ENCODE results near the gene SLC5A12.
"Not testable (repeated sequence)": the region's sequence is repeated elsewhere in the genome, so short reads cannot be mapped to it uniquely, and the experiment has no call there.

Gene SLC5A12

GRCh38 chr11:26651916-26652315 lies 69.9 kb downstream of the SLC5A12 start:
- H3K36me3 Mint-ChIP-seq (ENCODE audit: low read depth) = no peaks in the 10 kb centered on the region
- H3K4me1 Mint-ChIP-seq (ENCODE audit: low read depth) = no peaks in the 10 kb centered on the region
- no peak overlapping the region for H3K4me3 Mint-ChIP-seq
- no peaks in the 10 kb centered on the region for H3K9me3 Mint-ChIP-seq
- no peak for DNase-seq
- H3K27ac Mint-ChIP-seq = no peak overlapping the region
- H3K27me3 Mint-ChIP-seq = no peaks in the 10 kb centered on the region

DNA sequence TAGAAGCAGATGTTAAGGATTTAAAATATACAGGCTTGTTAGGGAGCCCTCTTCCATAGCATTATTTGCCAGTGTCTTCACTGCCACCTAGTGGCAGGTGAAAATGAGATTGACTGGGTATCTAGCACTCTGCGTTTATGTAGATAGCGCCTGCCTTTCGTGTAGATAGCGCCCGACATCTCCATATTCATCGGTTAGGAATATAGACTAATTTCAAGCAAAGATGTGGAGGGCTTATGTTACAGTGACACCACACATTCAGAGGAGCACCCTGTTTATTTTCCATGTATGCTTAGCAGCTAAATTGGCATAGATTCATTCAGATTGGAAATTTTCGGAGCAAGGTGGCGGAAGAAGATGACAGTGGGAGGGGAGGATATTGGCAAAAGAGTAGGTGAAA lies 72.0 kb downstream of the SLC5A12 start:
- Mint-ChIP-seq H3K27ac (no peak overlapping the region), H3K4me1 (ENCODE audit: low read depth) (no peaks in the 10 kb centered on the region), H3K4me3 (no peak overlapping the region), H3K27me3 (no peaks in the 10 kb centered on the region), H3K9me3 (no peaks in the 10 kb centered on the region), H3K36me3 (ENCODE audit: low read depth) (no peaks in the 10 kb centered on the region)
- no peak for DNase-seq

DNA sequence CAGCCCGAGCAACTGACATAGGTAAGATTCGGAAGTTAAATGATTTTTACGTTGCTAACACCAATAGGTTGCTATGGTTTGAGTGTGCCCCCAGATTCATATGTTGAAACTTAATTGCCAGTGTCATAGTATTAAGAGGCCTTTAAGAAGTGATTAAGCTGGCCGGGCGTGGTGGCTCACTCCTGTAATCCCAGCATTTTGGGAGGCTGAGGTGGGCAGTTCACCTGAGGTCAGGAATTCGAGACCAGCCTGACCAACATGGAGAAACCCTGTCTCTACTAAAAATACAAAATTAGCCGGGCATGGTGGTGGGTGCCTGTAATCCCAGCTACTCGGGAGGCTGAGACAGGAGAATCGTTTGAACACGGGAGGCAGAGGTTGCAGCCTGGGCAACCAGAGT lies 78.5 kb downstream of the SLC5A12 start:
- H3K4me3 Mint-ChIP-seq; H3K36me3 Mint-ChIP-seq (ENCODE audit: low read depth); H3K4me1 Mint-ChIP-seq (ENCODE audit: low read depth); H3K9me3 Mint-ChIP-seq; H3K27ac Mint-ChIP-seq; H3K27me3 Mint-ChIP-seq; DNase-seq: not testable (repeated sequence)

DNA sequence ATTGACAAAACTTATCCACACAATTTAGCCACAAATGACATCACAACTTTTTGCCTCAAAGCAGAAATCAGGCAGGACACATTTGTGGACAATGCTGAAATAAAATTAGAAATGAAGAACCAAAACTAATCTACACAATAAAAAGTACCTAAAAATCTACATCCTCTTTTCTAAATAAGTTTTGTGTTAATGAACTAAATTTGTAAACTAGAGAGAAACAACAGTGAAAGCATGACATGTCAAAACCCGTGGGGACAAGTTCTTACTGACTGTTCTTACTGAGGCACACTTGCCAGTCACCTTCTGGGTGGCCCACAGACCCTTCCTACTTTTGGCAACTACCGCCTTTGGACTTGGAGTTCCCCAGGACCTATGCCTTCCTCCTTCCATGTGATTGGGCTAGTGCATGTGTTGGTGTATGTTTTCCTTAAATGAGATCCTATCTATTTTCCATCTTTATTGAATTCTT lies 89.1 kb downstream of the SLC5A12 start:
- peaks cover 11% of the 10 kb centered on the region for H3K9me3 Mint-ChIP-seq
- H3K27ac Mint-ChIP-seq = no peak overlapping the region
- H3K4me1 Mint-ChIP-seq (ENCODE audit: low read depth) = no peaks in the 10 kb centered on the region
- H3K4me3 Mint-ChIP-seq = no peak overlapping the region
- H3K36me3 Mint-ChIP-seq (ENCODE audit: low read depth) = no peaks in the 10 kb centered on the region
- no peaks in the 10 kb centered on the region for H3K27me3 Mint-ChIP-seq
- DNase-seq = no peak

- H3K4me3 Mint-ChIP-seq = no peak overlapping the region
- no peak for DNase-seq
- H3K27ac Mint-ChIP-seq = no peak overlapping the region
- H3K4me1 Mint-ChIP-seq (ENCODE audit: low read depth) = no peaks in the 10 kb centered on the region
- no peaks in the 10 kb centered on the region for H3K27me3 Mint-ChIP-seq
- no peaks in the 10 kb centered on the region for H3K36me3 Mint-ChIP-seq (ENCODE audit: low read depth)
- peaks cover under 1% of the 10 kb centered on the region for H3K9me3 Mint-ChIP-seq
Observed at GRCh38 chr11:26626346-26626745, 95.5 kb downstream of the SLC5A12 start.

- Mint-ChIP-seq H3K27ac (no peak overlapping the region), H3K27me3 (no peaks in the 10 kb centered on the region), H3K36me3 (ENCODE audit: low read depth) (no peaks in the 10 kb centered on the region), H3K4me3 (no peak overlapping the region), H3K4me1 (ENCODE audit: low read depth) (no peaks in the 10 kb centered on the region), H3K9me3 (no peaks in the 10 kb centered on the region)
- DNase-seq = no peak
Observed at GRCh38 chr11:26623076-26623659, 98.7 kb downstream of the SLC5A12 start.

GRCh38 chr11:26622181-26622580 lies 99.7 kb downstream of the SLC5A12 start:
- Mint-ChIP-seq H3K9me3 (no peaks in the 10 kb centered on the region), H3K27ac (no peak overlapping the region), H3K4me3 (no peak overlapping the region), H3K27me3 (no peaks in the 10 kb centered on the region), H3K4me1 (ENCODE audit: low read depth) (no peaks in the 10 kb centered on the region), H3K36me3 (ENCODE audit: low read depth) (no peaks in the 10 kb centered on the region)
- no peak for DNase-seq

DNA sequence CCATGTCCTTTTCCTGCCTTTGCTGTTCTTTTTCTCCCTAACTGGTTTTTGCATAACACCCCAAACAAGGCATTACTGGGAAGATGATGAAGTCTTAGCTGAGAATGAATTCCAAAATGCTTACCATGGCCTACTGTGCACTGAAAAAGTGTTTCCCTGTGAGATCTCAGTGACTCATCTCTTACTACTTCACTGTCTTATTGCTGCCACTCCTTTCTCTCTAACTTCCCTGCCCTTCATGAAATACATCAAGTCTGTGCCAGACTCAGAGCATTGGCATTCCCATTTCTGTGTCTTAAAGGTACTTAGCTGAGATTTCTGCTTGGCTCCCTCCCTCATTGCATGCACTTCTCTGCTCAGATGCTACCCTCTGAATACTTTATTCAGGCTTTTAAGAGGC lies 100.7 kb downstream of the SLC5A12 start:
- Mint-ChIP-seq H3K27ac (no peak overlapping the region), H3K4me1 (ENCODE audit: low read depth) (no peaks in the 10 kb centered on the region), H3K9me3 (no peaks in the 10 kb centered on the region), H3K27me3 (no peaks in the 10 kb centered on the region), H3K4me3 (no peak overlapping the region), H3K36me3 (ENCODE audit: low read depth) (no peaks in the 10 kb centered on the region)
- DNase-seq = no peak

DNA sequence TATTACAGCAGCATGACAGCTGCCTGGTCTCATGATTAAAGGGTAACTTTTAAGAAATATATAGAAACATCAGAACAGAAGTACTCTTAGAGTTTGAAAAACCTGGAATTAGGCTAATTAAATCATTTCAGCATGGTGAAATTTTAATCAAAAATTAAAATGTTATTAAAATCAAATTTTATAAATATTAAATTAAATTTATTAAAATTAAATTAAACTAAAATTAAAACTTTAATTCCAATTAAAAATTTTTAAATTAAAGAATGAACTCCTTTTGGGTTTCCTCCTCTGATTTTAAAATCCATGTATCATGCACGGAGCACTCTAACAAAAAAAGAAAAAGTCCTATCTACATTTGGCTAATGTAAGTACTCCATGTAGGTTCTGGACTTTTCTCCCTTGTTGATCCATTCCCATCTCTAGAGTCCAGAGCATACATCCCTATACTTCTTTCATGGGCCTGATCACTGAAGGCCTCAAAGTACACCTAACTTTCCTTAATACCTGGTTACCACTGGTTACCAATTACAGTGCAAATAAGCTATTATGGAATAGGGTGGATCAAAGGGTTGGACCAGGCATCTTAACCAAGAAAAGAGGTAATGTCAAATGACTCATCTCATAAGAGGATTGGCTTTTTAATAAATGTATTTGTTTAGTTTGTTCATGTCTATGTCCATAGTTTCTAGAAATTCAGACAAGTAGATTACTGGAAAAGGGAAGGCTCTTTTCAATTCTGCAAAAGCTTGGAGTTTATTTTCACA lies 101.4 kb downstream of the SLC5A12 start:
- H3K27ac Mint-ChIP-seq = no peak overlapping the region
- no peaks in the 10 kb centered on the region for H3K9me3 Mint-ChIP-seq
- H3K27me3 Mint-ChIP-seq = no peaks in the 10 kb centered on the region
- no peak overlapping the region for H3K4me3 Mint-ChIP-seq
- H3K4me1 Mint-ChIP-seq (ENCODE audit: low read depth) = no peaks in the 10 kb centered on the region
- no peaks in the 10 kb centered on the region for H3K36me3 Mint-ChIP-seq (ENCODE audit: low read depth)
- DNase-seq = no peak

DNA sequence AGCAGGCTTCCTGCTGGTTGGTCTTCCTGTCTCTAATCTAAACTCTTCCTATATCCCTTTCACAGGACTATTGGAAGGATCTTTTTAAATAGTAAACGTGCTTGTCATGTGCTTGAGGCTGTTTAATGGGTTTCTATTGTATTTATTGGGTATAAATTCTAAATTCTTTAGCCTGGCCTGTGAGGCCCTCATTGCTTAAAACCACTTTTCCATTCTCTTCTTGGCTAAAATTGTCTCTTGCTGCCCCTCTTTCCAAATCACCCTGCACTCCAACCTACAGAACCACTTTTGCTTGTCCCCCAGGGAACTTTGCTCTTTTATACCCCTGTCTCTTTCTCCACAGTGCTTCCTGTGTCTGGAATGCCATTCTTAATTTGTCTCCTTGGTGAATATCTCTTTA lies 103.4 kb downstream of the SLC5A12 start:
- Mint-ChIP-seq H3K4me1 (ENCODE audit: low read depth) (no peaks in the 10 kb centered on the region), H3K36me3 (ENCODE audit: low read depth) (no peaks in the 10 kb centered on the region), H3K4me3 (no peak overlapping the region), H3K9me3 (peaks cover 2% of the 10 kb centered on the region), H3K27me3 (no peaks in the 10 kb centered on the region), H3K27ac (no peak overlapping the region)
- no peak for DNase-seq
